Measurements from ENCODE around the gene CAPRIN1. TPM values are rescaled to one million over a fixed set of nuclear protein-coding genes. Genes with fewer than 3 reads are reported as not detected.

CAPRIN1 gene
- total and polyA plus RNA-seq, 2 experiments from 2014 or later: 127 to 176 TPM

DNA sequence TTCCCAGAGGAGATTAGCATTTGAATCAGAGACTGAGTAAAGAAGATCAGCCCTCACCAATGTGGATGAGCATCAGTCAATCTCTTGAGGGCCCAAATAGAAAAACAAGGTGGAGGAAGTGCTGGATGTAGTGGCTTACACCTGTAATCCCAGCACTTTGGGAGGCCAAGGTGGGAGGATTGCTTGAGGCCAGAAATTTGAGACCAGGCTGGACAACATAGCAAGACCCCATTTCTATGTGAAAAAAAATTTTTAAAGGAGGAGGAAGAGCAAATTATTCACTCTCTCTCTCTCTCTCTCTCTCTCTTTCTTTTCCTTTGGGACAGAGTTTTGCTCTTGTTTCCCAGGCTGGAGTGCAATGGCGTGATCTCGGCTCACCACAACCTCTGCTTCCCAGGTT is 18.1 kb upstream of the CAPRIN1 start:
- Histone ChIP-seq H3F3A (ENCODE audit: insufficient read depth) (peaks cover 5% of the 10 kb centered on the region; the same call in 1 of the 2 replicates), H3K27ac (no peak overlapping the region), H3K9me2 (ENCODE audit: insufficient read depth) (no peaks in the 10 kb centered on the region), H3K4me3 (no peak overlapping the region), H3K9ac (no peak overlapping the region), H3K4me1 (ENCODE audit: insufficient read depth) (0 out of 2 replicates have a peak, but pooled peaks cover 11% of the 10 kb centered on the region), H3K27me3 (replicated peaks; ENCODE audit: insufficient read depth) (no peaks in the 10 kb centered on the region), H3K79me2 (ENCODE audit: insufficient read depth) (no peaks in the 10 kb centered on the region), H3K36me3 (ENCODE audit: low read depth) (no peaks in the 10 kb centered on the region), H2AFZ (no peak overlapping the region), H3K4me2 (ENCODE audit: unreplicated experiment) (no peak overlapping the region), H3K9me3 (ENCODE audit: low read depth) (no peaks in the 10 kb centered on the region), H4K20me1 (ENCODE audit: insufficient read depth) (no peaks in the 10 kb centered on the region)
- DNase-seq: no peak
- in situ Hi-C loops (cut with MboI): no loop called here
- WGBS, 2 experiments (ENCODE audit: low coverage in 1 of 2, low lambda C conversion rate in 2 of 2, missing lambda C conversion rate in 2 of 2): 83 to 90% methylated on average over 2 of the region's 2 CpGs
- TF ChIP-seq EZH2 (IDR thresholded peaks at IDR 0.05; ENCODE audit: insufficient read depth, poor library complexity, severe bottlenecking) (no peak), EZH2phosphoT487 (IDR thresholded peaks at IDR 0.05; ENCODE audit: insufficient read depth, low read depth) (no peak)

DNA sequence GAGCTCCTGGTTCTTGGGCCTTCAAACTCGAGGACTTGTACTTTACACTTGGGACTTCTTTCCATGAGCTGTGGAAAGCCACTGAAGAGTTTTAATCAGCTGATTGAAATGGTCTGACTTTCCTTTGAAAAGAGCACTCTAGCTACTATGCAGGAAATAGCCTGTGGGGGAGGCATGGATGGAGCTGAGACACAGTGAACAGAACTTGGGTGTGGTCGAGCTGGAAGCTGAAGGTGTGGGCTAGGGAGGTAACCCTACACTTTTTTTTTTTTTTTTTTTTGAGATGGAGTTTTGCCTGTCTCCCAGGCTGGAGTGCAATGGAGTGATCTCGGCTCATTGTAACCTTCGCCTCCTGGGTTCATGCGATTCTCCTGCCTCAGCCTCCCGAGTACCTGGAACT is 17.5 kb upstream of the CAPRIN1 start:
- no peak for DNase-seq
- no peak overlapping the region for H3K9ac ChIP-seq
- no peaks in the 10 kb centered on the region for H3K9me2 ChIP-seq (ENCODE audit: insufficient read depth)
- in situ Hi-C loops (cut with MboI): no loop called here
- H3K9me3 ChIP-seq (ENCODE audit: low read depth): no peaks in the 10 kb centered on the region
- peaks cover under 1% of the 10 kb centered on the region; the same call in 1 of the 2 replicates for H3F3A ChIP-seq (ENCODE audit: insufficient read depth)
- H3K36me3 ChIP-seq (ENCODE audit: low read depth): no peaks in the 10 kb centered on the region
- no peaks in the 10 kb centered on the region for H4K20me1 ChIP-seq (ENCODE audit: insufficient read depth)
- no peak overlapping the region for H3K27ac ChIP-seq
- 0 out of 2 replicates have a peak, but pooled peaks cover 6% of the 10 kb centered on the region for H3K4me1 ChIP-seq (ENCODE audit: insufficient read depth)
- H3K79me2 ChIP-seq (ENCODE audit: insufficient read depth): no peaks in the 10 kb centered on the region
- no peaks in the 10 kb centered on the region for H3K27me3 ChIP-seq (replicated peaks; ENCODE audit: insufficient read depth)
- no peak overlapping the region for H3K4me2 ChIP-seq (ENCODE audit: unreplicated experiment)
- H3K4me3 ChIP-seq: no peak overlapping the region
- H2AFZ ChIP-seq: no peak overlapping the region
- 43 to 56% methylated on average over 5 to 6 of the region's 6 CpGs for WGBS, 2 experiments (ENCODE audit: low coverage in 1 of 2, low lambda C conversion rate in 2 of 2, missing lambda C conversion rate in 2 of 2)
- TF ChIP-seq EZH2phosphoT487 (IDR thresholded peaks at IDR 0.05; ENCODE audit: insufficient read depth, low read depth) (no peak), EZH2 (IDR thresholded peaks at IDR 0.05; ENCODE audit: insufficient read depth, poor library complexity, severe bottlenecking) (no peak)

DNA sequence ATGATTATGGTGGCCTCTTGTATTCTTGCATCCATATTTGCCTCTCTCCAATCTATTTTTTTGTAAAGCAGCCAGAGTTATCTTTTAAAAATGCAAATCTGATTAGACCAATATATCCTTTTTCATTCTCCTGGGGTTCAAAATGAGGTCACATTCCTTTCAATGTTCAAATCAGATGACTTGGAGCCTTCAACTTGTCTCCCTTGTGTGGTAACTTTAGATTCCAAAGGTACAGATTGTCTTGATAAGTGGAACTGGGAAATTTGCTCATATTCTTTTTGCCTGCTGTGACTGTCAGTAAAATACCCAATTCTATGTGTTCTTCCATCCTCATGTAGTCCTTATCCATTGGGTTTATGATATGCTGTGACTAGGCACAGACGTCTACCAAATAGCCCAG is 15.1 kb upstream of the CAPRIN1 start:
- no peaks in the 10 kb centered on the region for H3K27me3 ChIP-seq (replicated peaks; ENCODE audit: insufficient read depth)
- no peaks in the 10 kb centered on the region for H3K36me3 ChIP-seq (ENCODE audit: low read depth)
- H3K4me1 ChIP-seq (ENCODE audit: insufficient read depth): no peaks in the 10 kb centered on the region
- WGBS, 2 experiments (ENCODE audit: low coverage in 1 of 2, low lambda C conversion rate in 2 of 2, missing lambda C conversion rate in 2 of 2): 41 to 50% methylated on average over 1 of the region's 1 CpG
- H3K9me3 ChIP-seq (ENCODE audit: low read depth): no peaks in the 10 kb centered on the region
- H3K79me2 ChIP-seq (ENCODE audit: insufficient read depth): no peaks in the 10 kb centered on the region
- no peaks in the 10 kb centered on the region for H4K20me1 ChIP-seq (ENCODE audit: insufficient read depth)
- H3K27ac ChIP-seq: no peak overlapping the region
- in situ Hi-C loops (cut with MboI): no loop called here
- H3K4me3 ChIP-seq: no peak overlapping the region
- DNase-seq: no peak
- H3K9ac ChIP-seq: no peak overlapping the region
- no peaks in the 10 kb centered on the region for H3F3A ChIP-seq (ENCODE audit: insufficient read depth)
- H3K4me2 ChIP-seq (ENCODE audit: unreplicated experiment): no peak overlapping the region
- no peak overlapping the region for H2AFZ ChIP-seq
- no peaks in the 10 kb centered on the region for H3K9me2 ChIP-seq (ENCODE audit: insufficient read depth)
- no peak for TF ChIP-seq EZH2phosphoT487 (IDR thresholded peaks at IDR 0.05; ENCODE audit: insufficient read depth, low read depth)
- no peak for TF ChIP-seq EZH2 (IDR thresholded peaks at IDR 0.05; ENCODE audit: insufficient read depth, poor library complexity, severe bottlenecking)

DNA sequence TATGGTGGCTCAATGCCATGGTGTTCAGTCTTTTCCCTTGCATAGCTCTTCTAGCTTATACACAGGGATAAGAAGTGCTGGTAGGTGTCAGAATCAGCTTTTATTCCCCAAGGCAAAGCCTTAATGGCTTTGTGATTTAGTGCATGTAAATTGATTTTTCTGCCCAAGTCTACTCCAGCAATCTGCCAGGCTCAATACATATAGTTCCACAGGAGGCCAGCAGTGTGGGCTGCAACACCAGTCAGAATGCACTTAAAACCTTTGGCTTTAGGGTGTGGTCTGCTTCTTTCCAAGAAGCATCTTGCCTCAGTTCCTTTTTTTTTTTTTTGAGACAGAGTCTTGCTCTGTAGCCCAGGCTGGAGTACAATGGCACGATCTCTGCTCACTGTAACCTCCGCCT is 14.5 kb upstream of the CAPRIN1 start:
- H4K20me1 ChIP-seq (ENCODE audit: insufficient read depth): no peaks in the 10 kb centered on the region
- H3K9me2 ChIP-seq (ENCODE audit: insufficient read depth): no peaks in the 10 kb centered on the region
- H3K27me3 ChIP-seq (replicated peaks; ENCODE audit: insufficient read depth): no peaks in the 10 kb centered on the region
- H3F3A ChIP-seq (ENCODE audit: insufficient read depth): no peaks in the 10 kb centered on the region
- 69 to 73% methylated on average over 2 of the region's 2 CpGs for WGBS, 2 experiments (ENCODE audit: low coverage in 1 of 2, low lambda C conversion rate in 2 of 2, missing lambda C conversion rate in 2 of 2)
- no peak overlapping the region for H3K4me2 ChIP-seq (ENCODE audit: unreplicated experiment)
- H3K4me3 ChIP-seq: no peak overlapping the region
- H3K9ac ChIP-seq: no peak overlapping the region
- TF ChIP-seq EZH2 (IDR thresholded peaks at IDR 0.05; ENCODE audit: insufficient read depth, poor library complexity, severe bottlenecking) (no peak), EZH2phosphoT487 (IDR thresholded peaks at IDR 0.05; ENCODE audit: insufficient read depth, low read depth) (no peak)
- no peaks in the 10 kb centered on the region for H3K4me1 ChIP-seq (ENCODE audit: insufficient read depth)
- H3K79me2 ChIP-seq (ENCODE audit: insufficient read depth): no peaks in the 10 kb centered on the region
- H3K36me3 ChIP-seq (ENCODE audit: low read depth): no peaks in the 10 kb centered on the region
- no peak overlapping the region for H2AFZ ChIP-seq
- no peaks in the 10 kb centered on the region for H3K9me3 ChIP-seq (ENCODE audit: low read depth)
- DNase-seq: no peak
- H3K27ac ChIP-seq: no peak overlapping the region
- in situ Hi-C loops (cut with MboI): no loop called here

DNA sequence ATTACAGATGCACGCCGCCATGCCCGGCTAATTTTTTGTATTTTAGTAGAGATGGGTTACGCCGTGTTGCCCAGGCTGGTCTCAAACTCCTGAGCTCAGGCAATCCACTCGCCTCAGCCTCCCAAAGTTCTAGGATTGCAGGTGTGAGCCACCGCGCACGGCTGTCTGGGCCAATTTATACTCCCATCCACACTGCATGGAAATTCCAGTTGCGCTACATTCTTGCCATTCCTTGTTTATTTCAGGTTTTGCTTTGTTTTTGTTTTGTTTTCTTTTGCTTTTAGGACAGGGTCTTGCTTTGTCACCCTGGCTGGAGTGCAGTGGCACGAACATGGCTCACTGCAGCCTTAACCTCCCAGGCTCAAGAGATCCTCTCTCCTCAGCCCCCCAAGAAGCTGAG is 11.0 kb upstream of the CAPRIN1 start:
- H2AFZ ChIP-seq: no peak overlapping the region
- no peaks in the 10 kb centered on the region for H4K20me1 ChIP-seq (ENCODE audit: insufficient read depth)
- no peaks in the 10 kb centered on the region for H3K9me3 ChIP-seq (ENCODE audit: low read depth)
- no peaks in the 10 kb centered on the region for H3K9me2 ChIP-seq (ENCODE audit: insufficient read depth)
- in situ Hi-C loops (cut with MboI): no loop called here
- H3K36me3 ChIP-seq (ENCODE audit: low read depth): no peaks in the 10 kb centered on the region
- no peaks in the 10 kb centered on the region for H3K4me1 ChIP-seq (ENCODE audit: insufficient read depth)
- H3K4me3 ChIP-seq: no peak overlapping the region
- no peaks in the 10 kb centered on the region for H3F3A ChIP-seq (ENCODE audit: insufficient read depth)
- no peak overlapping the region for H3K27ac ChIP-seq
- no peak for TF ChIP-seq EZH2phosphoT487 (IDR thresholded peaks at IDR 0.05; ENCODE audit: insufficient read depth, low read depth)
- no peak for TF ChIP-seq EZH2 (IDR thresholded peaks at IDR 0.05; ENCODE audit: insufficient read depth, poor library complexity, severe bottlenecking)
- H3K4me2 ChIP-seq (ENCODE audit: unreplicated experiment): no peak overlapping the region
- DNase-seq: no peak
- H3K79me2 ChIP-seq (ENCODE audit: insufficient read depth): no peaks in the 10 kb centered on the region
- no peak overlapping the region for H3K9ac ChIP-seq
- WGBS, 2 experiments (ENCODE audit: low coverage in 1 of 2, low lambda C conversion rate in 2 of 2, missing lambda C conversion rate in 2 of 2): 93 to 96% methylated on average over 11 of the region's 11 CpGs
- no peaks in the 10 kb centered on the region for H3K27me3 ChIP-seq (replicated peaks; ENCODE audit: insufficient read depth)
